Fibroblast of the aortic adventitia (primary cell): ENCODE measurements around the gene RBM10. TPM values are rescaled to one million over a fixed set of nuclear protein-coding genes. Genes with fewer than 3 reads are reported as not detected.

ENCODE experiments used
- DNase-seq: peaks from one replicate; pipeline ENCODE4 v3.0.0-alpha.2; 2010; ENCODE audit warnings: low read depth
- H3K4me3 ChIP-seq: 2 replicates; pipeline ENCODE4 v1.5.1; 2011; ENCODE audit warnings: low read depth, mild to moderate bottlenecking, control low read depth, low read length, moderate library complexity
- CTCF ChIP-seq: IDR thresholded peaks from 2 replicates; pipeline ENCODE4 v1.5.1; 2011; ENCODE audit warnings: mild to moderate bottlenecking, low read length, control low read depth, inconsistent platforms; ENCODE audit not compliant: insufficient read depth
- total RNA-seq: library from RNA; depleted of rRNA; stranded (reverse); fragments of >200 nt; gene quantifications from 2 replicates; pipeline ENCODE4 v1.2.3, GENCODE V29; 2012; ENCODE audit warnings: low replicate concordance

The RBM10 gene
- total RNA-seq, 1 donor = 37.9 TPM

- no peak overlapping the region for H3K4me3 ChIP-seq
- no peak for TF ChIP-seq CTCF
- no peak for DNase-seq
These were observed 54.3 kb downstream of the RBM10 start for GRCh38 chrX:47199286-47199685.

- TF ChIP-seq CTCF = peak; percentile 70
- no peak overlapping the region for H3K4me3 ChIP-seq
- peak; percentile 94 for DNase-seq
These were observed 55.5 kb downstream of the RBM10 start for GRCh38 chrX:47200385-47201150.

GRCh38 chrX:47201345-47201944 lies 56.4 kb downstream of the RBM10 start:
- H3K4me3 ChIP-seq = no peak overlapping the region
- TF ChIP-seq CTCF = no peak
- DNase-seq = no peak

- no peak overlapping the region for H3K4me3 ChIP-seq
- no peak for TF ChIP-seq CTCF
- DNase-seq = no peak
These were observed 57.3 kb downstream of the RBM10 start for GRCh38 chrX:47202316-47202715.

- DNase-seq = no peak
- H3K4me3 ChIP-seq = no peak overlapping the region
- no peak for TF ChIP-seq CTCF
These were observed 57.9 kb downstream of the RBM10 start for GRCh38 chrX:47202877-47203276.

GRCh38 chrX:47204970-47205369 lies 59.9 kb downstream of the RBM10 start:
- no peak for TF ChIP-seq CTCF
- H3K4me3 ChIP-seq = no peak overlapping the region
- no peak for DNase-seq
